RWPE2 (cell line): ENCODE data around the gene ITGA2.

Experiments used
- ATAC-seq: fragments of 200-7000 bp; cut with Tn5 transposase; 3 replicates; pipeline ENCODE4 v1.9.1; 2021; ENCODE audit warnings: low read depth
- DNase-seq: peaks from one replicate; pipeline ENCODE4 v3.0.0-alpha.2; 2020; ENCODE audit warnings: low spot score
- H3K27ac ChIP-seq: fragments of 450-650 bp; 2 replicates; pipeline ENCODE4 v1.5.1; 2017; ENCODE audit warnings: mild to moderate bottlenecking; ENCODE audit not compliant: poor library complexity, severe bottlenecking
- H3K27me3 ChIP-seq: fragments of 250-450 bp; sonication (Bioruptor Pico); 2 replicates; pipeline ENCODE4 v1.5.1; 2021; ENCODE audit warnings: mild to moderate bottlenecking, moderate library complexity; ENCODE audit not compliant: insufficient read depth, poor library complexity, severe bottlenecking
- H3K36me3 ChIP-seq: fragments of 250-450 bp; sonication (Bioruptor Pico); 2 replicates; pipeline ENCODE4 v1.5.1; 2020; ENCODE audit warnings: low read depth, mild to moderate bottlenecking, moderate library complexity
- H3K4me1 ChIP-seq: fragments of 250-450 bp; sonication (Bioruptor Pico); 2 replicates; pipeline ENCODE4 v1.5.1; 2021; ENCODE audit warnings: mild to moderate bottlenecking, moderate library complexity; ENCODE audit not compliant: insufficient read depth, poor library complexity, severe bottlenecking
- H3K4me3 ChIP-seq: fragments of 250-450 bp; sonication (Bioruptor Pico); 2 replicates; pipeline ENCODE4 v1.5.1; 2021; ENCODE audit warnings: mild to moderate bottlenecking, moderate library complexity; ENCODE audit not compliant: severe bottlenecking
- H3K9me3 ChIP-seq: fragments of 250-450 bp; sonication (Bioruptor Pico); 2 replicates; pipeline ENCODE4 v1.5.1; 2021; ENCODE audit warnings: mild to moderate bottlenecking, moderate library complexity; ENCODE audit not compliant: severe bottlenecking
- CTCF ChIP-seq: fragments of 450-650 bp; IDR thresholded peaks from one replicate; pipeline ENCODE4 v1.5.1; 2017; ENCODE audit warnings: mild to moderate bottlenecking, moderate library complexity; ENCODE audit not compliant: poor library complexity, severe bottlenecking

The ITGA2 gene

GRCh38 chr5:53099546-53099945 is 110.4 kb downstream of the ITGA2 start:
- Histone ChIP-seq H3K4me1 (no peaks in the 10 kb centered on the region), H3K4me3 (no peak overlapping the region), H3K9me3 (no peaks in the 10 kb centered on the region), H3K27ac (no peak overlapping the region), H3K36me3 (peaks cover 95% of the 10 kb centered on the region), H3K27me3 (no peaks in the 10 kb centered on the region)
- DNase-seq = no peak
- no peak for ATAC-seq
- no peak for TF ChIP-seq CTCF

GRCh38 chr5:53100606-53101005 is 111.5 kb downstream of the ITGA2 start:
- no peak for DNase-seq
- H3K4me3 ChIP-seq = no peak overlapping the region
- H3K36me3 ChIP-seq = peaks cover 95% of the 10 kb centered on the region

DNA sequence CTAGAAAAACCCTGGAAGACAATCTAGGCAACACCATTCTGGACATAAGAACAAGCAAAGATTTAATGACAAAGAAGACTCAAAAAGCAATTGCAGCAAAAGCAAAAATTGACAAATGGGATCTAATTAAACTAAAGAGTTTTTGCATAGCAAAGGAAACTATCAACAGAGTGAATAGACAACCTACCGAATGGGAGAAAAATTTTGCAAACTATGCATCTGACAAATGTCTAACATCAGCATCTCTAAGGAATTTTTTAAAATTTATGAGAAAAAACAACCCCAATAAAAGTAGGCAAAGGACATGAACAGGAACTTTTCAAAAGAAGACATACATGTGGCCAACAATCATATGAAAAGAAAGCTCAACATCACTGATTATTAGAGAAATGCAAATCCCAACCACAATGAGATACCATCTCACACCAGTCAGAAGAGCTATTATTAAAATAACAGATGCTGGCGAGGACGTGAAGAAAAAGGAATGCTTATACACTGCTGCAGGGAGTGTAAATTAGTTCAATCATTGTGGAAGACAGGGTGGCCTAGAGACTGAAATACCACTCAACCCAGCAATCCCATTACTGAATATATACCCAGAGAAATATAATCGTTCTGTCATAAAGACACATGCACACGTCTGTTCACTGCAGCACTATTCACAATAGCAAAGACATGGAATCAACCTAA is 116.6 kb downstream of the ITGA2 start:
- H3K4me3 ChIP-seq = no peak overlapping the region
- DNase-seq (no peak), ATAC-seq (no peak)
- no peaks in the 10 kb centered on the region for H3K27me3 ChIP-seq
- peaks cover 73% of the 10 kb centered on the region for H3K36me3 ChIP-seq
- no peak overlapping the region for H3K27ac ChIP-seq
- H3K4me1 ChIP-seq = peaks cover 14% of the 10 kb centered on the region
- no peaks in the 10 kb centered on the region for H3K9me3 ChIP-seq
- no peak for TF ChIP-seq CTCF

More at GRCh38 chr5:53100606-53101005, 111.5 kb downstream of the ITGA2 start:
- no peaks in the 10 kb centered on the region for H3K9me3 ChIP-seq
- H3K27me3 ChIP-seq = no peaks in the 10 kb centered on the region
- no peaks in the 10 kb centered on the region for H3K4me1 ChIP-seq
- H3K27ac ChIP-seq = no peak overlapping the region
- TF ChIP-seq CTCF = no peak
- no peak for ATAC-seq

- DNase-seq (no peak), ATAC-seq (peak; percentile 10)
- H3K9me3 ChIP-seq = no peaks in the 10 kb centered on the region
- peaks cover 15% of the 10 kb centered on the region for H3K4me1 ChIP-seq
- H3K4me3 ChIP-seq = peak overlapping the region; percentile 55
- TF ChIP-seq CTCF = no peak
- no peaks in the 10 kb centered on the region for H3K27me3 ChIP-seq
- peaks cover 45% of the 10 kb centered on the region for H3K36me3 ChIP-seq
- peak overlapping the region; percentile 33 for H3K27ac ChIP-seq
These were observed 119.9 kb downstream of the ITGA2 start for GRCh38 chr5:53109056-53109442.

- Histone ChIP-seq H3K4me1 (peaks cover 15% of the 10 kb centered on the region), H3K4me3 (peak within 1 kb of the TSS; percentile 55), H3K36me3 (peaks cover 39% of the 10 kb centered on the region), H3K9me3 (no peaks in the 10 kb centered on the region), H3K27ac (peak within 1 kb of the TSS; percentile 33), H3K27me3 (no peaks in the 10 kb centered on the region)
- no peak for TF ChIP-seq CTCF
- ATAC-seq = peak; percentile 98
- peak; percentile 87 for DNase-seq
These were observed 120.4 kb downstream of the ITGA2 start, which contains the start of gene MOCS2 for GRCh38 chr5:53109443-53110127. Gene MOCS2 (minus strand): TSS chr5:53109757. CDS start chr5:53107174, 2,583 bp downstream.
